Measurements from ENCODE around the gene CCL28. TPM values are rescaled to one million over a fixed set of nuclear protein-coding genes. Genes with fewer than 3 reads are reported as not detected.
"Not testable (repeated sequence)": the region's sequence is repeated elsewhere in the genome, so short reads cannot be mapped to it uniquely, and the experiment has no call there.

Gene CCL28
- total RNA-seq, 1 donor from 2014 or later = 1.6 TPM

GRCh38 chr5:43409809-43410271 is 2.4 kb downstream of the CCL28 start:
- TF ChIP-seq CTCF (IDR thresholded peaks at IDR 0.05; ENCODE audit: insufficient read depth, low read length, severe bottlenecking) = no peak
- FAIRE-seq (no peak), DNase-seq (ENCODE audit: low read depth) (no peak)

GRCh38 chr5:43402524-43403066 is 9.6 kb downstream of the CCL28 start:
- not testable (repeated sequence) for H3K4me3 ChIP-seq (ENCODE audit: low read depth, low read length); DNase-seq (ENCODE audit: low read depth); H3K36me3 ChIP-seq (ENCODE audit: control insufficient read depth, insufficient read depth, low read length); H3K27me3 ChIP-seq (ENCODE audit: control insufficient read depth, insufficient read depth, low read length); FAIRE-seq

More at GRCh38 chr5:43409809-43410271, 2.4 kb downstream of the CCL28 start:
- no peaks in the 10 kb centered on the region for H3K27me3 ChIP-seq (ENCODE audit: control insufficient read depth, insufficient read depth, low read length)
- no peak overlapping the region for H3K4me3 ChIP-seq (ENCODE audit: low read depth, low read length)
- H3K36me3 ChIP-seq (ENCODE audit: control insufficient read depth, insufficient read depth, low read length) = no peaks in the 10 kb centered on the region

- FAIRE-seq (no peak), DNase-seq (ENCODE audit: low read depth) (no peak)
- peak; percentile 23 for TF ChIP-seq CTCF (IDR thresholded peaks at IDR 0.05; ENCODE audit: insufficient read depth, low read length, severe bottlenecking)
These were observed 10.4 kb downstream of the CCL28 start for GRCh38 chr5:43401827-43402226.

GRCh38 chr5:43400082-43400481 is 12.1 kb downstream of the CCL28 start:
- Histone ChIP-seq H3K36me3 (ENCODE audit: control insufficient read depth, insufficient read depth, low read length) (no peaks in the 10 kb centered on the region), H3K27me3 (ENCODE audit: control insufficient read depth, insufficient read depth, low read length) (no peaks in the 10 kb centered on the region), H3K4me3 (ENCODE audit: low read depth, low read length) (no peak overlapping the region)
- DNase-seq (ENCODE audit: low read depth) = peak; percentile 40
- peak; percentile 15 for TF ChIP-seq CTCF (IDR thresholded peaks at IDR 0.05; ENCODE audit: insufficient read depth, low read length, severe bottlenecking)
- no peak for FAIRE-seq

More at GRCh38 chr5:43401827-43402226, 10.4 kb downstream of the CCL28 start:
- no peaks in the 10 kb centered on the region for H3K36me3 ChIP-seq (ENCODE audit: control insufficient read depth, insufficient read depth, low read length)
- H3K27me3 ChIP-seq (ENCODE audit: control insufficient read depth, insufficient read depth, low read length) = no peaks in the 10 kb centered on the region
- H3K4me3 ChIP-seq (ENCODE audit: low read depth, low read length) = no peak overlapping the region

GRCh38 chr5:43396762-43397304 is 15.4 kb downstream of the CCL28 start:
- FAIRE-seq = no peak
- Histone ChIP-seq H3K4me3 (ENCODE audit: low read depth, low read length) (peak overlapping the region; percentile 59), H3K27me3 (ENCODE audit: control insufficient read depth, insufficient read depth, low read length) (no peaks in the 10 kb centered on the region), H3K36me3 (ENCODE audit: control insufficient read depth, insufficient read depth, low read length) (no peaks in the 10 kb centered on the region)
- TF ChIP-seq CTCF (IDR thresholded peaks at IDR 0.05; ENCODE audit: insufficient read depth, low read length, severe bottlenecking) = no peak
- DNase-seq (ENCODE audit: low read depth) = peak; percentile 21

GRCh38 chr5:43390471-43390870 is 21.7 kb downstream of the CCL28 start:
- DNase-seq (ENCODE audit: low read depth) (no peak), FAIRE-seq (no peak)
- H3K36me3 ChIP-seq (ENCODE audit: control insufficient read depth, insufficient read depth, low read length) = no peaks in the 10 kb centered on the region
- no peak overlapping the region for H3K4me3 ChIP-seq (ENCODE audit: low read depth, low read length)
- no peak for TF ChIP-seq CTCF (IDR thresholded peaks at IDR 0.05; ENCODE audit: insufficient read depth, low read length, severe bottlenecking)
- H3K27me3 ChIP-seq (ENCODE audit: control insufficient read depth, insufficient read depth, low read length) = no peaks in the 10 kb centered on the region
